Esophagus squamous epithelium (tissue), 5 donors: Measurements from ENCODE around the gene TAPT1. TPM values are rescaled to one million over a fixed set of nuclear protein-coding genes. Genes with fewer than 3 reads are reported as not detected.

Experiments used
- DNase-seq: peaks from one replicate; lab custom pipeline; 2025; lab: John Stamatoyannopoulos, UW
- H3K27ac ChIP-seq, 4 donors: fragments of 200-600 bp; sonication (generic); one replicate each; pipeline ENCODE4 v1.5.1; 2016 to 2019; ENCODE audit warnings: mild to moderate bottlenecking in 1 of 4
- H3K27me3 ChIP-seq, 4 donors: fragments of 200-600 bp; sonication (generic); 1 replicate in 3 of 4; 2 replicates in 1 of 4; pipeline versions ENCODE4 v1.5.1 to v1.6.0; 2017 to 2021; ENCODE audit warnings: antibody characterized with exemption in 1 of 4
- H3K36me3 ChIP-seq, 3 donors: fragments of 200-600 bp; sonication (generic); one replicate each; pipeline ENCODE4 v1.5.1; 2016 to 2019
- H3K4me1 ChIP-seq, 3 donors: fragments of 200-600 bp; sonication (generic); one replicate each; pipeline ENCODE4 v1.5.1; 2017 to 2019
- H3K4me3 ChIP-seq, 4 donors: fragments of 200-600 bp; sonication (generic); 1 replicate in 3 of 4; 2 replicates in 1 of 4; pipeline ENCODE4 v1.5.1; 2016 to 2019; ENCODE audit warnings: mild to moderate bottlenecking in 2 of 4, moderate library complexity in 1 of 4
- H3K9me3 ChIP-seq, 3 donors: fragments of 200-600 bp; sonication (generic); one replicate each; pipeline ENCODE4 v1.5.1; 2016 to 2019
- CTCF ChIP-seq, 6 experiments: fragments of 450-650 bp in 4 of 6; fragments of 200-600 bp in 2 of 6; sonication (generic) in 2 of 6; IDR thresholded peaks; one replicate each; pipeline ENCODE4 v1.5.1; 2016 to 2019; ENCODE audit warnings: antibody characterized with exemption in 6 of 6, mild to moderate bottlenecking in 4 of 6, moderate library complexity in 4 of 6
- POLR2A ChIP-seq, 4 donors: fragments of 450-650 bp; IDR thresholded peaks; one replicate each; pipeline ENCODE4 v1.6.1; 2017; ENCODE audit warnings: antibody characterized with exemption in 4 of 4, mild to moderate bottlenecking in 4 of 4, moderate library complexity in 3 of 4
- WGBS, 2 donors: methylation state at CpG; one replicate each; pipeline ENCODE4 v1.1.5; 2018; 5-methylcytosine and 5-hydroxymethylcytosine counted together
- intact Hi-C: fragments of 100-400 bp; cut with DNase I; formaldehyde crosslinking; loops from one replicate; pipeline ENCODE4 v1.15.0; 2022
- small RNA-seq, 4 donors: library from RNA; depleted of rRNA; stranded (forward); fragments of <200 nt; gene quantifications; one replicate each; pipeline ENCODE3, GENCODE V24; 2016
- total RNA-seq, 4 donors: library from RNA; depleted of rRNA; stranded (reverse); fragments of >200 nt; gene quantifications; one replicate each; pipeline ENCODE4 v1.1.0, GENCODE V29; 2016
- donor health status: DM: yes; HTN: yes; CAD: no.

TAPT1 gene
- total RNA-seq, 4 donors from 2014 or later, result 9.4 to 23.8 (median 16.9) TPM

- no peak for DNase-seq
- Histone ChIP-seq H3K36me3 (no peaks in the 10 kb centered on the region), H3K4me3 (no peak overlapping the region), H3K9me3 (no peaks in the 10 kb centered on the region), H3K27ac (no peak overlapping the region), H3K27me3 (peaks cover 0 to 65% (median 0%) of the 10 kb centered on the region in 4 donors), H3K4me1 (no peaks in the 10 kb centered on the region)
- TF ChIP-seq CTCF (IDR thresholded peaks at IDR 0.05) (no peak), POLR2A (IDR thresholded peaks at IDR 0.05) (no peak)
- WGBS, 2 donors, result 75 to 91% methylated on average over 1 to 3 of the region's 3 CpGs
- intact Hi-C loops, result no loop called here
These were observed 112.5 kb downstream of the TAPT1 start for GRCh38 chr4:16113741-16114140.

- H3K4me1 ChIP-seq, result no peaks in the 10 kb centered on the region
- H3K9me3 ChIP-seq, result no peaks in the 10 kb centered on the region
- H3K4me3 ChIP-seq, result no peak overlapping the region
- WGBS, 2 donors, result 81 to 92% methylated on average over 5 of the region's 5 CpGs
- DNase-seq, result no peak
- intact Hi-C loops, result no loop called here
- no peaks in the 10 kb centered on the region for H3K36me3 ChIP-seq
- TF ChIP-seq POLR2A (IDR thresholded peaks at IDR 0.05) (no peak), CTCF (IDR thresholded peaks at IDR 0.05) (no peak)
- H3K27ac ChIP-seq, result no peak overlapping the region
- peaks cover 0 to 60% (median 0%) of the 10 kb centered on the region in 4 donors for H3K27me3 ChIP-seq
These were observed 114.7 kb downstream of the TAPT1 start for GRCh38 chr4:16111533-16111932.

GRCh38 chr4:16110661-16111290 lies 115.5 kb downstream of the TAPT1 start:
- peaks cover 0 to 54% (median 0%) of the 10 kb centered on the region in 4 donors for H3K27me3 ChIP-seq
- no peaks in the 10 kb centered on the region for H3K9me3 ChIP-seq
- WGBS, 2 donors, result 54 to 74% methylated on average over 3 of the region's 3 CpGs
- intact Hi-C loops, result no loop called here
- H3K4me1 ChIP-seq, result no peaks in the 10 kb centered on the region
- DNase-seq, result no peak
- no peaks in the 10 kb centered on the region for H3K36me3 ChIP-seq
- TF ChIP-seq CTCF (IDR thresholded peaks at IDR 0.05) (no peak), POLR2A (IDR thresholded peaks at IDR 0.05) (no peak)
- no peak overlapping the region for H3K4me3 ChIP-seq
- no peak overlapping the region for H3K27ac ChIP-seq

Small RNA genes within 50 kb of the gene (small RNA-seq; reads per million reads assigned to genes)
- gene RPS21P4, result 0 reads per million in 4 donors

Other genes with a start within 250 kb of the TAPT1 start
- gene PROM1, start 142.4 kb downstream of the TAPT1 start, total RNA-seq, result 1 to 10 TPM in 2 of 4 donors, under 1 TPM in 1, not detected in 1; 0.13 to 6.7 (median 1.7) TPM